ENCODE measurements around the gene BIN1.
A peak's percentile ranks its signal among the peaks of the same experiment; 100 is the strongest.

BIN1 gene

DNA sequence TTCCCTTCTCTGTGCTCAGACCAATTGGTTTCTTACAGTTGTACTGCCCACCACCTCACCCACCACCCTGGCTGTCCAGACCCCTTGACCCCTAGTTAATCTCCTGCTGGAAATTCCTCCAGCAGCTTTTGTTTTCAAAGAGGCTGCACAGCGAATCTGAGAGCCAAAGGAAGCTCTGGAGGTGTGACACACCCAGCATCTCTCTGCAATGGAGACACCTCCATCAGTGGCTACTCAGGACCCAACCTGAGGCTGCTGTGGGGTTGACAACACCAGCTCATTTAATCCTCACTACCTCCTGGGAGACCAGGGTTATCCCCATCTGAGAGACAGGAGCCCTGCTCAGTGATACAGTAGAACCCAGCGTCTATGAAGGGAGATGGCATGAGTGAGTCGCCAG, 86.4 kb downstream of the BIN1 start:
- DNase-seq (ENCODE audit: low spot score): no peak

- no peak for DNase-seq (ENCODE audit: low spot score)
Measured at GRCh38 chr2:127017548-127017947, 89.4 kb downstream of the BIN1 start.

DNA sequence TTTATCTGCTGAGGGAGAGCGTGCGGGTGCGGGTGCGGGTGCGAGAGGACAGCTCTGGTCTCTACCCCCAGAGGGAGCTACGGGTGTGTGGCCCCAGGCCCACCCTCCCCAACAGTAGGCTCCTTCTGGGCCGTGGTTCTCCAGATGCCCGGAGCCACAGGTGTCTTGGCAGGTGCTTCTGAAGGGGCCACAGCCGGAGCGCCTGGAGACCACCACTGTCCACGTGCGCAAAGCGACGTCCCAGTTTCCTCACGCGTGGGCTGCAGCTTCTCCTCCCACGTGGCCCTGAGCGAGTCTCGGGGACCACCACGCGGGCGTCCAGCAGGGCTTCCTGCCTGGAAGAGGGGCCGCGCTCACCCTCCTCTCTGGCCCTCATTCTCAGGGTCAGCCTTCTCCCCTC, 90.6 kb downstream of the BIN1 start:
- no peak for DNase-seq (ENCODE audit: low spot score)

DNA sequence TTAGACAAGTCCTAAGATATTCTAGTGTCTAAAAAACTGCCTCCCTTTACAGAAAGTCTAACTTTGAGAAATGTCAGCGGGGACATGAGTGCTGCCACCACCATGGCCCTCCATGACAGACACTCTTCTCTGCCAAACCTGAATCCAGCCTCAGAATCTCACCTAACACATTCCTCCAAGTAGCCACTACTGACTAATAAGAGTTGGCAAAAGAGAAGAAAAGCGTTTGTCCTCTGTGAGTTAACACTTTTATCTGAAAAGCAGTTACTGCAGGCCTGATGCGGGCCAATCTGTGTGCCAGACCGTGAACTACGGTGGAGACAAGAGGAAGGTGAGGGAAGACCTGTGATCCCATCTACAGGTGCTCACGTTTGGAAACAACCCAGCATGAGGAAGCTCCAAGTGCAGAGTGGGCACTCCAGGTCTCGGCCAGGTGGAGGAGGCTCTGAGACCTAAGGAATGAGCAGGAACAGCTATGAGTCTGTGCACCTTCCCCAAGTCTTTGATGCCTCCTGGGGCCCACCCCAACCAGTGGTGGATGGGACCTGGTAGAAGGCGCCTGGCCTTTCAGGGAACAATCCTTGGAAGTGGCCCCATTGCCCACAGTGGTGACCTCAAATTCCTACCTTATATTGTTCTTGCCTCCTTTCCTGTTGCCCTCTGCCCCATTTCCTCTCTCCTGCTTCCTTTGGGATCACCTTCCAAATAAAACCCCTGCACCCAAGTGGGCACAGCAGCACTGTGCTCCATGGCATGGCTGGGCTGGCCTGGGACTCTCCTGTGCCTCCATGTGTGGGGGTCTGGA, 91.6 kb downstream of the BIN1 start:
- no peak for DNase-seq (ENCODE audit: low spot score)

GRCh38 chr2:127014630-127015029, 92.3 kb downstream of the BIN1 start:
- DNase-seq (ENCODE audit: low spot score): no peak

DNA sequence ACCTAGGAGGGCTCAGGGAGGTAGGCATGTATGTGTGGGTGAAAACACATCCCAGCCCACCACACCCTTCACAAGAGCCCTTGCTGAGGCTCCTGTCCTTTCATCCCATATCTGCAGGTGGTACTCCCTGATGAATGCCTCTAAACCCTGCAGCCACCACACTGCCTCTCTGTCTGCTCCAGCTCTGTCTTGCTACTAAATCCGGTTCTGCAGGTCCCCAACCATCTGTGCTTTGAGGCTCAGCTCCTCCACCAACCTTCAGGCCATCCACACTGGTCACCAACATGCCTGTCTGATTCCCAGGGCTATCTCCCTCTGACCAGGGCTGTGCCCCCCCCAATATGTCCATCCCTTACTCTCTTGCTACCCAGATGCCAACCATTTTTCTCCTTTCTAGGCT, 92.7 kb downstream of the BIN1 start:
- DNase-seq (ENCODE audit: low spot score): no peak

GRCh38 chr2:127012868-127013267, 94.1 kb downstream of the BIN1 start:
- DNase-seq (ENCODE audit: low spot score): no peak

DNA sequence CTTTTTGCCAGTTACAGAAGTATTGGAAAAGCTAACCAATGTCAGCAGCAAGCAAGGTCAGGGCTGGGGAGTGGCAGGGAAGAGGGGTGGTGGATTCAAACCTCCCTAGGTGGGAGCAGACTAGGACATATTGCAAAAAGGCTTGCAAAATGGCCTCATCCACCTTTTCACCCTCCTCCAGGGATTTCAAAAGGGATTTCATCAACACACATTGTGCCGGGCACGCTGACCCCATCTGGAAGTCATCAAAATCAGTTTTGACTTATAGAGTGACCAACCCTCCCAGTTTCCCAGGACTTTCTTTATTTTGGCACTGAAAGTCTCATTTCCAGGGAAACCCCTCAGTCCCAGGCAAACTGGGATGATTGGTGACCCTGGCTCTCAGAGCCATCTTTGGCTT, 94.7 kb downstream of the BIN1 start:
- no peak for DNase-seq (ENCODE audit: low spot score)

DNA sequence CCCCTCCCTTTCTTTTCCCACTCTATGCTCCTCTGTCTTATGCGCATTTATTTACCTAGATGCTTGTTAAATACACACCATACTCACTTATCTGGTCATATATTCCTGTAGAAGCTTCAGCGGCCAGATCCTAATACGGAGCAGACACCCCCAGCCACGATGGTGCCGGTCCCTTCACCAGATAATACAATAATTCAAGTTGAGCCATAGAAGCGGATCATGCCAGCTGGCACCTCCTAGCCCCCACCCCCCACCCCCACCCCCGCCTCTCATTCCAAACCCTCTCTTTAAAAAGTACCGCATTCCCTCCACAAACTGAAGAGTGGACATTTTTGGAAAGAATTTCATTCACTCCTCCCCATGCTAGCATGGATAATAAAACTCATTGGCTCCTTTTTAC, 95.2 kb downstream of the BIN1 start:
- no peak for DNase-seq (ENCODE audit: low spot score)

DNA sequence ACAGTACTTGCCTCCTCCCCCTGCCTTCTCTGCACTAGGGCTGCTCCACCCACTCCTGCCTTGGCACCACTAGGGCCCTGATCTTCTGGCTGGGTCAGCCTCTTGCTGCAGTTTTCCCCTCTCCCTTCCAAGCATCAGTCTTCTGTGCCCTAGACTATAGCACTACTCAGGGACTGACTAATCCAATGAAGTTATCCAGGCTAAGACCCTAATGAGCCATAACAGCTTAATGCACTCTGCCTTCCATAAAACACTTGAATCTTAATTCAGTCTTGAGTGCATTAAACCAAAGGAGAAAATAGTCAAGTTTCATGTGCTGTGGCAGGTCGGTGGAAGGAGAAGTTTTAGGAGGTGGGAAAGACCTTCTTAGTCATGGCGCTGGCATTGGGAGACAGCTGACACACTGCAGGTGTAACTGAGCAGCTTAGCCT, 95.7 kb downstream of the BIN1 start:
- DNase-seq (ENCODE audit: low spot score): no peak

DNA sequence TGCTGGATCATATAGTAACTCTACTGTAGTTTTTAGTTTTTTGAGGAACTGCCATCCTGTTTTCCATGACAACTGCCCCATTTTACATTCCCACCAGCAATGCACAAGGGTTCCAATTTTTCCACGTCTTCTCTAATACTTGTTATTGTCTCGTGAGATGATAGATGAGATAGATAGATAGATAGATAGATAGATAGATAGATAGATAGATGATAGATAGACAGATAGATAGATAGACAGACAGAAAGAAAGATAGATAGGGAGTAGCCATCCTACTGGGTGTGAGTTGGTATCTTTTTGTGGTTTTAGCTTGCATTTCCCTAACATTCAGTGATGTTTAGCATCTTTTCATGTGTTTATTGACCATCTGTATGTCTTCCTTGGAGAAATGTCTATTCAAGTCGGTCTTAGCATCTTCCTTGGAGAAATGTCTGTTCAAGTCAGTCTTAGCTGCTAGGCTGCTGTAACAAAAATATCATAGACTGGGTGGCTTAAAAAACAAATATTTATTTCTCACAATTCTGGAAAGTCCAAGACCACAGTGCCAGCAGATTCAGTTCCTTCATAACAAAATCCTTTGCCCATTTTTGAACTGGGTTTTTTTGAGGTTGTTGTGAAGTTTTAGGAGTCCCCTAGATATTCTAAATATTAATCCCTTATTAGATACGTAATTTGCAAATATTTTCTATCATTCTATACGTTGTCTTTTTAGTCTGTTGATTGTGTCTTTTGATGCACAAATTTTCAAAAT, 98.5 kb downstream of the BIN1 start:
- DNase-seq (ENCODE audit: low spot score): no peak

DNA sequence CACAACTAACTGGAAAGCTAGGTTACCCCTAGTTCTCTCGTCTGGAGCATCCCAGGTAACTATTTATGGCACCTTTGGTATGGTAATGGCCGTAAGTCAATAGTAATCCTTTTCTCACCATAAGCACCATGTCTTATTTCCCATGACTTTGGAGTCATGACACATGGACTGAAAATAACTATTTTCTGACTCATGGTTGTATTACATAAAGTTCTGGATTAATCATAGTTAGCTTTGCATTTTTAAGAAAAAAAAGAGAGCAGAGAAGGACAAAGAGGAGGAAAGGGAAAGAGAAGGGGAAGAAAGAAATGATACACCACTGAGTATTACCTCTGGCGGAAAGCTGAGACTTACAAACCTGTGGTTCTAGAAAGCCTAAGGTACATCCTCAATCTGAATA, 99.3 kb downstream of the BIN1 start:
- DNase-seq (ENCODE audit: low spot score): no peak

DNA sequence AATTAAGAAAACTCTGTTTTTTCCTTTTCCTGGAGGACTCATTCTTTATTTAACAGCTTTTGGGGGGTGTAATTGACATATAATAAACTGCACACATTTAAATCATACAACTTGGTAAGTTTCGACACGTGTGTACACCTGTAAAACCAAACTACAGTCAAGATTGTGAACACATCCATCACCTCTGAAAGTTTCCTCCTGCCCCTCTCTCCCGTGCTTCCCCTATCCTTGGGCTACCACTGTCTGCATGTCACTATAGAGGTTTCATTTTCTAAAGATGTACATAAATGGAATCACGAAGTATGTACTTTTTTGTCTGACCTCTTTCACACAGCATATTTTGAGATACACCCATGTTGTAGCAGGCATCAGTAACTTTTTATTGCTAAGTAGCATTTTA, 100.0 kb downstream of the BIN1 start:
- DNase-seq (ENCODE audit: low spot score): no peak

GRCh38 chr2:127004893-127005600, 101.9 kb downstream of the BIN1 start:
- DNase-seq (ENCODE audit: low spot score): no peak

DNA sequence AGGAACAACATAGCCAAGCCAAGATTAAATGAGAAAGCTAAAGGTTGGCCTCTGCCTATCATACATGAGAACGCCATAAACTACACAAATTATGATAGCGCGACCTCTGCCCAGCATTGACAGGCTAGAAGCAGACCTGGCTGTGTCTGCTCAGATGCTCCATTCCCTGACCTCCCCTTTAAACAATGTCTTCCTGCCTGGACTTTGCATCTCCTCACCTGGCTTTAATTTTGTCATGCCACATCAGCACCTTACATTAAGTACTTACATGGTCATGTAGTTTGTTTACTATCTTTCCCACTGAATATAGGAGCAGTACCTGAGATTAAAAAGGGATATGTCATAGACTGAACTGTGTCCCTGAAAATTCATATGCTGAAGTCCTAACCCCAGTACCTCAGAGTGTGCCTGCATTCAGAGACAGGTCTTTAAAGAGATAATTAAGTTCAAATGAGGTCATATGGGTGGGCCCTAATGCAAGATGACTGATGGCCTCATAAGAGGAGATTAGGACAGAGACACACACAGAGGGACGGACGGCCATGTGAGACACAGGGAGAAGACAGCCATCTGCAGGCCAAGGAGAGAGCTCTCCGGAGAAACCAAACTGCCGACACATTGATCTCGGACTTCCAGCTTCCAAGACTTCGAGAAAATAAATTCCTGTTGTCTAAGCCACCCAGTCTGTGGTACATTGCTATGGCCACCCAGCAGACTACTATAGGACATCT, 103.7 kb downstream of the BIN1 start:
- peak; percentile 12 for DNase-seq (ENCODE audit: low spot score)

GRCh38 chr2:127001751-127002150, 105.2 kb downstream of the BIN1 start:
- DNase-seq (ENCODE audit: low spot score): no peak

GRCh38 chr2:127000937-127001336, 106.0 kb downstream of the BIN1 start:
- DNase-seq (ENCODE audit: low spot score): no peak

DNA sequence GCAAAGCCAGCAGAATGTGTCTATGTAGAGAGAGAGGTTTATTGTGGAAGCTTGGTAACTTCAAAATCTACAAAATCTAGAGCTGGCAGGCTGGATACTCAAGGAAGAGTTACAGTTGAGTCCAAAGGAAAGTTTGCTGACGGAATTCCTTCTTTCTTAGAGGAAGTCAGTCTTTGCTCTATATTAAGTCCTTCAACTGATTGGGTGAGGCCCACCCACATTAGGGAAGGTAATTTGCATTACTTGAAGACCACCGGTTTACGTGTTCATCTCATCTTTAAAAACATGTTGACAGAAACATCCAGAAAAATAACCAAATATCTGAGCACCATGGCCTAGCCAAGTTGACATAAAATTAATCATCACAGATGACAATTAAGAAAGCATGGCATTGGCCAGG, 106.8 kb downstream of the BIN1 start:
- DNase-seq (ENCODE audit: low spot score): no peak

GRCh38 chr2:126999106-126999756, 107.7 kb downstream of the BIN1 start:
- no peak for DNase-seq (ENCODE audit: low spot score)

- DNase-seq (ENCODE audit: low spot score): no peak
Measured at GRCh38 chr2:126998486-126998885, 108.5 kb downstream of the BIN1 start.

Data from hematopoietic multipotent progenitor cell treated with erythropoietin and hydrocortisone succinate and interleukin-3 and kit ligand, for 15 days (in vitro differentiated cells).